ACC112 (cell line): ENCODE measurements around the gene WNT8B.

Experiments used
- H2AFZ ChIP-seq: fragments of 200-600 bp; sonication (generic); one replicate; pipeline ENCODE4 v1.6.0; 2017; ENCODE audit warnings: antibody characterized with exemption, low read length; ENCODE audit not compliant: unreplicated experiment
- H3K27ac ChIP-seq: fragments of 200-600 bp; sonication (generic); 2 replicates; pipeline ENCODE4 v1.5.1; 2014; ENCODE audit warnings: low read depth, mild to moderate bottlenecking, antibody characterized with exemption, low read length, moderate library complexity
- H3K27me3 ChIP-seq: fragments of 200-600 bp; sonication (generic); 2 replicates; pipeline ENCODE4 v1.6.1; 2014; ENCODE audit warnings: mild to moderate bottlenecking, antibody characterized with exemption, low read length, moderate library complexity, mixed read lengths; ENCODE audit not compliant: insufficient read depth
- H3K36me3 ChIP-seq: fragments of 200-600 bp; sonication (generic); 2 replicates; pipeline ENCODE4 v1.6.1; 2016; ENCODE audit warnings: mild to moderate bottlenecking, antibody characterized with exemption, low read length, moderate library complexity, mixed read lengths; ENCODE audit not compliant: insufficient read depth
- H3K4me1 ChIP-seq: fragments of 200-600 bp; sonication (generic); one replicate; pipeline ENCODE4 v1.6.1; 2016; ENCODE audit warnings: low read length, mixed read lengths; ENCODE audit not compliant: insufficient read depth, unreplicated experiment, control insufficient read depth
- H3K4me3 ChIP-seq: fragments of 200-600 bp; sonication (generic); 2 replicates; pipeline ENCODE4 v1.5.1; 2014; ENCODE audit warnings: mild to moderate bottlenecking, low read depth, low read length
- H3K79me2 ChIP-seq: fragments of 200-600 bp; sonication (generic); one replicate; pipeline ENCODE4 v1.6.0; 2016; ENCODE audit warnings: low read length; ENCODE audit not compliant: control insufficient read depth, unreplicated experiment, insufficient read depth

Gene WNT8B

DNA sequence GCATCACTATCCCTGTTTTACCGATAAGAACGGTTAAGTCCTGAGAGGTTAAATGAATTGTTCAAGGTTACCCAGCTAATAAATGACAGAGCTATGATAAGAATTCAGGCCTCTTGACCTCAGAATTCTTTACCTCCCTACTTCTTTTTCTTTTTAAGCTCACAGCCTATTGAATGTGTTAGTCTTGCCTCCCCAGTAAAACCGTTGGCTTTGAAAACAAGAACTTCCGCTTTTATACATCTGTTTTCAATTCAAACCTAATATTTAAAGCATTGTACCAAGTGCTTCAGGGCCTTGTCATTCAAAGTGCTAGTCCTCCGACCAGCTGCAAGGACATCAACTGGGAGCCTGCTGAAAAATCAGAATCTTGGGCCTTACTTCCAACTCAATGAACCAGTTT lies 41.3 kb downstream of the WNT8B start:
- no peaks in the 10 kb centered on the region for H3K27me3 ChIP-seq

DNA sequence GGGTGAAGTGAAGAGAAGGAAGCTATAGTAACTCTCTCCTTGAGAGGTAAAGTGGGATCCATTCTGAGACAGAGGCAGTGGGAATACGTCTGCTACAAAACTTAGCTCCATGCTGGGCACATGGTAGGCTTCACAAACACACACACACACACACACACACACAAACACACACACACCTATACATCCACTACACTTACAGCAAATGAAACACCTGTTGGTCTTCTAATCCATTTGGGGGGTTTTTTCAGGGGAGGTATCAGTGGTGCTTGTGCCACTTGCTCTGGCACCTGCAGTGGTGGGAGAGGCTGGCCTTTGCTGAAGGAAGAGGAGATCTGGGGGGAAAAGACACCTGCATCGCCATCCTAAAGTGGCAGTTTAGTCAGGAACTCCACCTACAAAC lies 42.4 kb downstream of the WNT8B start:
- H3K36me3 ChIP-seq: no peaks in the 10 kb centered on the region
- peaks cover 15% of the 10 kb centered on the region for H3K4me1 ChIP-seq
- H2AFZ ChIP-seq: no peak overlapping the region
- no peaks in the 10 kb centered on the region for H3K27me3 ChIP-seq
- H3K4me3 ChIP-seq: no peak overlapping the region
- H3K27ac ChIP-seq: no peak overlapping the region
- no peaks in the 10 kb centered on the region for H3K79me2 ChIP-seq

More for the DNA sequence above, 41.3 kb downstream of the WNT8B start:
- Histone ChIP-seq H3K79me2 (no peaks in the 10 kb centered on the region), H3K36me3 (no peaks in the 10 kb centered on the region), H3K4me3 (no peak overlapping the region), H3K4me1 (peaks cover 15% of the 10 kb centered on the region), H3K27ac (no peak overlapping the region), H2AFZ (no peak overlapping the region)

DNA sequence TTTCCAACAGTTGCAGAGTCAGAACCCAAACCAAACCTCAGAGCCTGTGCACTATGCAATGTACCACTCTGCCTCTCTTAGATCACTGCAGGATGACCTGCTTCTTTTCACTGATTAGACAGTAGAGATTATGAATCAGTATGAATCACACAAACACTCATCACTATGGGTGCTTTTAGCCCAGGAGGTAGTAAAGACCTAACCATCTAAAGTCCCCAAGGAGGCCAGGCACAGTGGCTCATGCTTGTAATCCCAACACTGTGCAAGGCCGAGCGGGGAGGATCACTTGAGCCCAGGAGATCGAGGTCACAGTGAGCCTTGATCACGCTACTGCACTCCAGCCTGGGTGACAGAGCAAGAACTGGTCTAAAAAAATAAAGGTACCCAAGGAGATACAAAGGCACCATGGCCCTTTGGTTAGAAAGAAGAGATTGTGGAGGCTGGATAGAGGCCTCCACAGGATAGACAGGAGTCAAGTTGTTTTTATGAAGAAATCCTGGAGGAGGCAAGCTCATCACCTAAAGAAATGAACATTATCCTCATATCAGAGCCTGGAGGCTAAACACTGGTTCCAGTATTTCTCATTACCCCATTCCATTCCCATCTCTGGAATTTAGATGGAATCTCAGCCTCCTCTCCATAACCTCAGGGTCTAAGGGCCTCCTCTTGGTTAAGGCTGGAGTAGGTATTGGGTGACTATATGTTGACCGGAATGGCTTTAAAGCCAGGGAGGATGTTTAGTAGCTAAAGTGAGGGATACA lies 44.0 kb downstream of the WNT8B start:
- Histone ChIP-seq H3K4me3 (no peak overlapping the region), H3K27me3 (no peaks in the 10 kb centered on the region), H3K4me1 (peaks cover 15% of the 10 kb centered on the region), H3K36me3 (no peaks in the 10 kb centered on the region), H2AFZ (no peak overlapping the region), H3K27ac (peak overlapping the region; percentile 12; the same call in 1 of the 2 replicates), H3K79me2 (no peaks in the 10 kb centered on the region)

DNA sequence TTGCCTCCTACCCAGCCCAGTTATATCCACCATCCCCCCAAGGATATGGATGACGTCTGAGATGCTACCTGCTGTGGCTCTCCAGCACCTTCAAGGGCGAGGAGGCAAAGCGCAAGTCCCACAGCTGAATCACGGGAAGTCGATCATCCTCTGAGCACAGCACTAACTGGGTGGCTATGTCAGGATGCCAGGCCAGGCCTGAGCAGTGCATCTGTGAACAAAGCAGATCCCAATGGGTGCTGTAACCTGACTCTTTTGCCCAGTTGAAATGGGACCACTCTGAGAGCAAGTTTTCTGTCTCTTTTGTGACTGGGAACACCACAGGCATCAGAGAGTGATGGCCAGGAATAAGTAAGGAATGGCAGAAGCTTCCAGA lies 44.5 kb downstream of the WNT8B start:
- Histone ChIP-seq H2AFZ (no peak overlapping the region), H3K36me3 (no peaks in the 10 kb centered on the region), H3K4me3 (no peak overlapping the region), H3K4me1 (peaks cover 15% of the 10 kb centered on the region), H3K27ac (no peak overlapping the region), H3K79me2 (no peaks in the 10 kb centered on the region), H3K27me3 (no peaks in the 10 kb centered on the region)

DNA sequence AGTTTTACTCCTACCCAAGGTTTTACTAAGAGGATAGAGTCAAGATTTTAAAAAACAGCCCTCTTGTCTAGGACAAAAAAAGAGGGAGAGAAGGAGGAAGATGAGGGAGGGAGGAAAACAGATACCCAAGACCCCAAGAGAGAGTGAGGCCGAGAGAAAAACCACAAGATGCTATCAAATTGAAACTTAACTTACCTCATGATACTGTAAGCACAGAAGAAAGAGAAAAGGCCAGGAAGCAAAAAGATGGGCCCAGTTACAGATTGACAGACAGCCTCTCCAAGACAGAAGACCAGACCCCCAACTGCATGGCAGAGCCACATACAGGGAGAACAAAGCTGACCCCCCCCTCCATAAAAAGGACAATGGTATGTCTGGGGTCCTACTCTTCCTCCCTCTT lies 45.5 kb downstream of the WNT8B start:
- no peak overlapping the region for H3K27ac ChIP-seq
- no peak overlapping the region for H2AFZ ChIP-seq
- no peak overlapping the region for H3K4me3 ChIP-seq
- peaks cover 15% of the 10 kb centered on the region for H3K4me1 ChIP-seq
- no peaks in the 10 kb centered on the region for H3K79me2 ChIP-seq
- H3K27me3 ChIP-seq: no peaks in the 10 kb centered on the region
- no peaks in the 10 kb centered on the region for H3K36me3 ChIP-seq

DNA sequence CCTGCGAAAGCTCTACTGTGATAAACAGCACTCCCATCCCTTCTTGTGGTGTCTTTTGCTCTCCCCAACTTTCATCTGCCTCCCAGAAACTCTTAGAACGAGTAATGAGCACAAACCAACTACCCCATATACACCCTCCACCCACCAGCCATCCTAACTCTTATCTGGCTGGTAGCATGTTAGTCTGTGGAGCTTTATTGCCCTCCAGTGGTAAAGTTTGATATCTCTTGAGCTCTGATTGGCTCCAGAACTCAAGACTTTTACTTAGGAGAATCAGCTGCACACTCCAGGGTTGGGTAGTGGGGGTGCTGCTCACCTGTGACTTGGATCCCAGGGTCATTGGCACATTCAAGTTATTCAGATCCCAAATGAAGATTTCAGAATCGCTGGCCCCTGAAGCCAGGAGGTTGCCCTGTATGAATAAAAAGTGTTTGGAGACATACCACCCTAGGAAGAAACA lies 45.9 kb downstream of the WNT8B start:
- Histone ChIP-seq H3K79me2 (no peaks in the 10 kb centered on the region), H3K27me3 (no peaks in the 10 kb centered on the region), H3K4me1 (peaks cover 15% of the 10 kb centered on the region), H2AFZ (no peak overlapping the region), H3K27ac (no peak overlapping the region), H3K4me3 (no peak overlapping the region), H3K36me3 (no peaks in the 10 kb centered on the region)

DNA sequence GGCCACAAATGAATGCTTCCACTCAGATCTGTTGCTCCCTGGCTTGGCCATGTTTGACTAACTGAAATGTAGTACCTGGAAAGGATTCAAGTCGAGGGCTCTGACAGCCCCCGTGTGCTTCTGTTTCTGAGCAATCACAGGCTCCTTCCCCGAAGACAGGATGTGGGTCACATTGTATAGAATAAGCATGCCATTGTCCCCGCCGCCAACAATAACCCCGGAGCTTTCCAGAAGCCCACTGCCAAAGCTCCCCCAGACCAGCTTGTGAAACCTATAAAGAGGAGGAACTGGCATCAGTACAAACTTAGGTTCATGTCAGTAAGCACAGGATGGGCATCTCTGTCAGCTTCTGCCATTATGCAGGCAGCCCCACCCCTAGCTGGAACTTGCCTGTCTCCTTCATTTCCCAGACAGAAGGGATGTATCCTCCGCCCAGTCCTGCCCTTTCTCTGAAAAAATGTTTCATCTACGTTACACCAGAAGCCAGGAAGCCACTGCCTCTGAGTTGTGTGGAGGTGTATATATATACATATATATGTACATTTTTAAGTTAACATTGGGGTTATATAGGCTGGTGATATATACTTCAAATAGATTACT lies 46.5 kb downstream of the WNT8B start:
- no peaks in the 10 kb centered on the region for H3K36me3 ChIP-seq

DNA sequence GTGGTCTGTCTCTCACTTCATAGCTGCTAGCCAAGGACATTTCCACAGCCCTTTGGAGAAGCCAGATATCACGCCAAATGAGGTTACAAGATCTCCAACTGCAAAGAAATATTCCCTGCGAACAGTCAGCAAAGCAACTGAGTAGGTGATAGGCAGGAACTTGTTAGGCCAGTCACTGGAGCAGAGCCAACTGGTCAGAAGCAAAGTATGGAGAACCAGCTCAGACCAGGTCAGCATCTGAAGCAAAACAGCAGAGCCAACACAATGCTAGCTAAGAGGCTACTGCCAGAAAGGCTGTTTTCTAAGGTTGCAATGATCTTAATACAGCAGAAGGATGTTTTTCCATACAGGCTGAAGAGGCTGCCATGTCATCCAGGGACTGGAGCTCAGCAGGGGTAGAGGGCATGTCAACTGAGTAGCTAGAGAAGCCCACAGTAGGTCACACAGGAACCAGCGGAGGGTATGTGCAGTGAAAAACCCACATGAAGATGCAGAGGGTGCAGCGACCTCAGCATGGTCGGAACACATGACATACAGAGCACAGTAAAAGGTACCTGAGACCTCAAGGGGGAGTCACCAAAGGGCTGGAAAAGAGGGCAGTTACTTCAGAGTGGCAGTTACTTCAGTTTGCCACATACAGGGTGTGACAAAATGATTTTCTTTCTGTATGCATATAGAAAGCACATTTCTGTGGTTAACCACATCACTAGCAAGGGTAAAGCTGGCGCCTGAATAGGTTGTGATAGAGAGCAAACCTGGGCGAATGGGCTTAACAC lies 47.9 kb downstream of the WNT8B start:
- Histone ChIP-seq H3K27me3 (no peaks in the 10 kb centered on the region), H3K79me2 (no peaks in the 10 kb centered on the region), H3K4me1 (peaks cover 15% of the 10 kb centered on the region), H3K36me3 (no peaks in the 10 kb centered on the region), H3K27ac (no peak overlapping the region), H3K4me3 (no peak overlapping the region), H2AFZ (no peak overlapping the region)

More for the DNA sequence above, 46.5 kb downstream of the WNT8B start:
- Histone ChIP-seq H2AFZ (no peak overlapping the region), H3K4me3 (no peak overlapping the region), H3K27me3 (no peaks in the 10 kb centered on the region), H3K4me1 (peaks cover 15% of the 10 kb centered on the region), H3K79me2 (no peaks in the 10 kb centered on the region), H3K27ac (no peak overlapping the region)

DNA sequence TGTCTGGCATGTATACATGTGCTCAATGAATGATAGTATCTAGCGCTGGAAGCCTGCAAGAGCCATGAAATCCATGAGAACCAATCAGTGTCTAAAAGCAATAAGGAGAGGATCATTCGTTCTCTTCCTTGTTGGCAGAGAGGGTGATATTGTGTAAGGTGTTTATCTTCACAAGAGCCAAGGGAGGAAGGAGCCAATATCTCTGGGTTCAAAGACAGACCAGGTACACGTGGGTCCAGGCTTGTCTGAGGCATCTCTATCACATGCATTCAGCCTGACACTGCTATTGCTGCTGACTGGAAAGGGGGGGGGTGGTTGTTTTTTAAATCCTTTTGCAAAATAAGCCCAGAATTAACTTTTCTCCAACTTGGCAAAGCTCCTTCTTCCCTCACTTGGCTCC lies 52.8 kb downstream of the WNT8B start:
- Histone ChIP-seq H3K79me2 (no peaks in the 10 kb centered on the region), H3K27ac (no peak overlapping the region), H3K27me3 (no peaks in the 10 kb centered on the region), H3K4me3 (no peak overlapping the region), H2AFZ (no peak overlapping the region), H3K36me3 (no peaks in the 10 kb centered on the region), H3K4me1 (peaks cover 18% of the 10 kb centered on the region)

DNA sequence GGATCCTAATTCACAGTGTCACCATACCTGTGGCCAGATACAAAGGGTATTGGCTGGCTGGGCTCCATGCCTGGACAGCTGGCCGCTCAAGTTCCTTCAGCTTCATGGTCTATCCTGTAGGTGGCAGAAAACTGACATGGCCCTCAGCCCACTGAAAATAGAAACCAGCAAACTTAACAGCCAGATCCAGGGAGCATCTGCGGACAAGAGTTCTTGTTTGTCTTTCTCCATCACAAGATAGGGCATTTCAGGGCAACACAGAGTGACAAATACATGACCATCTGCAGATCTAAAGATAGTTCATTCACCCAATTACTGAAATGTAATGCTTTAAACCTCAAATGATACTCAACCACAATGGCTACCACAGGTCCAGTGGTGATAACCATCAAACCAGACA lies 54.0 kb downstream of the WNT8B start:
- Histone ChIP-seq H2AFZ (no peak overlapping the region), H3K4me3 (no peak overlapping the region), H3K79me2 (no peaks in the 10 kb centered on the region), H3K4me1 (peaks cover 23% of the 10 kb centered on the region), H3K36me3 (no peaks in the 10 kb centered on the region), H3K27ac (no peak overlapping the region), H3K27me3 (no peaks in the 10 kb centered on the region)
